ENCODE measurements around the gene PRDM2.

The PRDM2 gene

DNA sequence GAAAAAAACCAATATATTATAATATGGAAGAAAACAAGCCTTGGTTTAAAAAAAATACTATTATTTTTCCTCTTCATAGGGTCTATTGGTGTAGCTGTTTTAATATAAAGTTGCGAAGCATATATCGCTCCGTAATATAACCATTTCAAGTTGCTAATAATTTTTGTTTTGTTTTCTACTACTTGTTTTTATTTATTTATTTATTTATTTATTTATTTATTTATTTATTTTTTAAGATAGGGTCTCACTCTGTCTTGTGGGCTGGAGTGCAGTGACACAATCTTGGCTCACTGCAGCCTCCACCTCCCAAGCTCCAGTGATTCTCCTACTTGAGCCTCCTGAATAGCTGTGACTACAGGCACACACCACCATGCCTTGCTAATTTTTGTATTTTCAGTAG, 46.4 kb downstream of the PRDM2 start:
- no peak for DNase-seq

GRCh38 chr1:13748610-13749505, 48.9 kb downstream of the PRDM2 start:
- peak; percentile 94 to 97 for DNase-seq

GRCh38 chr1:13749543-13750341, 49.8 kb downstream of the PRDM2 start:
- DNase-seq = peak; percentile 9 to 35

GRCh38 chr1:13751458-13751871, 51.5 kb downstream of the PRDM2 start:
- no peak for DNase-seq

DNA sequence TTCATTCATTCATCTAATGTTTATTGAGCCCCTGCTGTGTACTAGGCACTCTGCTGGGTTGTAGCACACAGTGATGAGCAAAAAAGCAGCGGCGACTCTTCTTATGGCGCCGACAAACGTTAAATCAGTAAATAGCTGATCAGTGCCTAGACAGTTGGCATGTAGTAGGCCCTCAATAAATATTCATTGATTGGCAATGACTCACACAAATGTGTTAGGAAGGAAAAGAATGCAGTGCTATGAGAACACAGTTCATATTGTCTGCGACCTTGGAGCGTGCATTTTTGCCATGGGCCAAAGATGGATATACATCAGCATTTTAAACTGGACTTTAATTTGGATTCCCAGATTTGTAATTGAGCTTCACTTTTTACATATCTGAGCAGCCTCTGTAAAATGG, 52.0 kb downstream of the PRDM2 start:
- DNase-seq = no peak

DNA sequence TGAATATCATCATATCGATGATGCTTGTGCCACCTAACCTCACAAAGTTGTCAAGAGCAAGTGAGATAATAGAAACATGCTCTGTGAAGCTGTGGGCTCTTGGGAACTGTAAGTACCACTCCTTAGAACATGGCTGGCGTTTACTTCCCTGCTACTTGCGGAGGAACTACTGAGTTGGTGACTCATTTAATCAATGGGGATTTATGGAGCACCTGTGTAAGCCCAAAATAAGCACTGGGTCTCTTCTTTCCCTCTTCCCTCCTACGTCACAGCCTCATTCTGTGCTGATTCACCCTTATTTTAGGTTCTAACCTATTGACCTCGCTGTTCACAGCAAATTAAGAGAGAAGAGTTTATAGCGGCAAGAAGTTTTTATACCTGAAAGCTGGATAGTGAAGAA, 52.9 kb downstream of the PRDM2 start:
- DNase-seq = no peak

DNA sequence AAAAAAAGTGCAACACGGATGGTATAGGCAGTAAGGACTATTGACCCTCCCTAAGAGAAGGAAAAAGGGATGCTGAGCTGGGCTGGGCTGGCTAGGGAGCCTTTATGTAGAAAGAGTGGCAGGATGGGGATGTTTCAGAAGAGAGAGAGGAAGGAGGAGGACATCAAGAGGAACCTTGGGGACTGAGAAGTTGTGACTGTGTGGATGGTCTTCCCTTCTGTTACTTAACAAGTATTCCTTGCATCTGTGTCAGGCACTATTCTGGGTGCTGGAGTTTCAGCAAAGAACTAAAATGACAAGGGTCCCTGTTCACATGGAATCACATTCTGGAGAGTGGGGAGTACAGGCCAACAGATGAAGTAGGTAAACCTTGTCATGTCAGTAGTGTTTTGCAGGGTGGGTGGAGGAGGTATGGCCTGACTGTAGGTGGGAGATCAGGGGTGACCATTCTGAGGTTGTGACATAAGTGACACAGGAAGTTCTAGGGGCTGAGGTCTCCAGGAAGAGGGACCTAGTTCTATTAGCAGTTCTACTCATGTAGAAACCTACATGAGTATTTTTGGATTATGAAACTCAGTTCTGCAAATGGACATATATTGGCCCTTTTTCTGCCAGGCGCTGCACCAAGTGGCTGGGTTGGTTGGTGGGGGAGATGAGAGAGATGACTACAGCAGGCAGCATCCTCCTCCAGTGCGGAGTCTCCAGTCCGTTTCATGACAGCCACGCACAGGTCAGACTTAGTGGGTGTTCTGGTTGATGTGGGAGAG, 53.8 kb downstream of the PRDM2 start:
- no peak for DNase-seq

GRCh38 chr1:13754510-13755103, 54.6 kb downstream of the PRDM2 start:
- DNase-seq = no peak

GRCh38 chr1:13756557-13757315, 56.7 kb downstream of the PRDM2 start:
- DNase-seq = no peak

GRCh38 chr1:13757693-13758092, 57.7 kb downstream of the PRDM2 start:
- no peak for DNase-seq

- DNase-seq = no peak
These were observed 59.1 kb downstream of the PRDM2 start for GRCh38 chr1:13759072-13759471.

- DNase-seq = no peak
These were observed 60.4 kb downstream of the PRDM2 start for GRCh38 chr1:13760340-13760739.

DNA sequence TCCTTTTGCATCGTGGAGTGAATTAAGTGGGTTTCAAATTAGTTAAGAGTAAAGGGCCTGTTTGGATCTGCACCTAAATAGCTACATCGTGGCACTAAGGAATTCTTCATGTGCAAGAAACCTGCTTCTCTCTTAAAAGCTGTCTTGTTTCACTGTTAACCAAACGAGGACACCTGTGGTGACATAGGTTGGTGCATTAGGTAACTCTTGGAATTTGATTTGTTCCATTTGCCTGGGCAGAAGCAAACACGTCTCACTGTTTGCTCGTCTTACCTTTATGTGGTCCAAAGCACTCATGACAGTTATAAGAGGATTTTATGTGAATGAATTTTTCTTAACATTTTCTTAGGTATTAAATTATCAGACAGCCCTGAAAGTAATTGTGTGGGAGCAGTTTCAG, 60.9 kb downstream of the PRDM2 start:
- DNase-seq = no peak

DNA sequence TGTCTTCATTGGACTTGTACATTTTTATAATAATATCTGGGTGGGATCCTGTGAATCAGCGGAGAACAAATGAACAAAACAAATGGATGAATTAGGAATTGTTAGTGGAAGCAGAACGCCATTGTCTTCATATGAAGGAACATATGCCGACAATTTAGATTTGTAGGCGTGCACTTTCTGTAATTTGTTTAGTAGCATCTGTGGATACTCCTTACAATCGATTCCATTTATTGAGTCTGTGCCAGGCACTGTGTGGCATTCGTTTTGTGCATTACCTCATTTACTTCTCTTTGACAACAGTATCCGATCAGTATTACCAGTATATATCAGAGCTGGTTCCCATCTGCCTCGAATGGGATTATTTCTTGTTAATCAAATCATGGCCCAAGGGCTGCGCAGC, 61.9 kb downstream of the PRDM2 start:
- no peak for DNase-seq

- no peak for DNase-seq
These were observed 62.7 kb downstream of the PRDM2 start for GRCh38 chr1:13762642-13763041.

DNA sequence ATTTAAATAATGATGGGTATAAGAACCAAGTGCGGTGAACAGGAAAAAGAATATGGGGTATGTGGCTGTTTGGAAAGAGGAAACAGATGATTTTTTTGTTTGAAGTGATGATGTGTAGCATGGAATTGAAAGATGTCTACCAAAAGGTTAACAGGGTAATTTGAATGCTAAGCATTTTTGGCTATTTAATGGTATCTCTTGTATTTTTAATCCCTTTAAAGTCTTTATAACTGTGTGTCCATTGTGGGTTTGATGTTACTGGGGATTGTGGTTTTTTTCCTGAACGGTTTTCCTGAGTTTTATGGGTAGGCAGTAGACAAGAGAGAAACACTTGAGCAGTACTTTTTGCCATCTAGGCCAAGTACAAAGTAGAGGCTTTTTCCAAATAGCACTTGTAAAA, 63.2 kb downstream of the PRDM2 start:
- DNase-seq = no peak

- no peak for DNase-seq
These were observed 64.0 kb downstream of the PRDM2 start for GRCh38 chr1:13763991-13764390.

DNA sequence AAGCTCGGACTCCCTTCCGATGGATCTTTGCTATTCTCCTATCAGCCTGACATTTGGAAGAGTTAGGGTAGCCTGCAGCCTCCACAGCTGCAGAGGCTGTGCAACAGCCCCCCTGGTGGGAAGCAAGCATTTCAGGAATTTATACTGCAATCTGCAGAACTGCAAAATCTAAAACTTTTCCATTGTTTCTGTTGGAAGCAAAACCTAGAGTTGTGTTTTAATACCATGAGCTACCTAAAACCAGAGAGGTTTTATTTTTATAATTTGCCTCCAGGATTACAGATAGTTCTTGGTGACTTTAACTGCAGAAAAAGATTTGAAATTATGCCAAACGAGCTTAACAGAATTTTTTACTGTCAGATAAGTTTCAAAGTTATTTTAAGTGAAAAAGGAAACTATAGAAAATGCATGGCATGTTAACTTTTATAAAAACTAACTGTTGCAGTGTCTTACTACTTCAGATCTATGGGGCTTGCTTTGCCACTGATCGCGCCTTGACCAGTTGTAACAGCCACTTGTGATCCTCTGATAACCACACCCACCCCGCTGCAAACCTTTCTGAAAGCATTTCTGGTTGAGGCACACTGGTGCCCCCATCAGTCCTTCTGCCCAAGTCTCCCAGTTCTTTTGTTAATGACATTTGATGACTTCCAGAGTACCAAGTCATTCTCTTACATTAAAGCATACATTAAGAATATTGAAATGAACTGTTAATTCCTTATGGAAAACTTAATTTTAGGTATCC, 64.8 kb downstream of the PRDM2 start:
- no peak for DNase-seq

- no peak for DNase-seq
These were observed 66.9 kb downstream of the PRDM2 start for GRCh38 chr1:13766592-13767564.

- DNase-seq = no peak
These were observed 69.2 kb downstream of the PRDM2 start for GRCh38 chr1:13769212-13769611.

Measured in stimulated activated CD4-positive, alpha-beta T cell treated with anti-CD3 and anti-CD28 coated beads, Interleukin-4, amount 100 ng/mL, for 4 hours (primary cell).